ENCODE results near the gene CHSY3. TPM values are rescaled to one million over a fixed set of nuclear protein-coding genes. Genes with fewer than 3 reads are reported as not detected.

The CHSY3 gene
- total RNA-seq, 2 donors from 2014 or later, result 1.2 to 2.0 TPM

- no peak for DNase-seq
- Mint-ChIP-seq H3K27ac (no peak overlapping the region), H3K4me1 (peaks cover 10% of the 10 kb centered on the region), H3K36me3 (ENCODE audit: low read depth) (peaks cover 4% of the 10 kb centered on the region), H3K9me3 (peaks cover 17% of the 10 kb centered on the region), H3K27me3 (ENCODE audit: insufficient read depth) (no peaks in the 10 kb centered on the region), H3K4me3 (no peak overlapping the region)
- TF ChIP-seq CTCF (conservative IDR thresholded peaks at IDR 0.05), result no peak
- Histone ChIP-seq H3K4me1 (ENCODE audit: control insufficient read depth, insufficient read depth, low read length) (no peaks in the 10 kb centered on the region), H3K27ac (ENCODE audit: low read depth, low read length) (no peak overlapping the region), H3K4me3 (ENCODE audit: low read length) (no peak overlapping the region), H3K9me3 (ENCODE audit: control insufficient read depth, low read length) (no peaks in the 10 kb centered on the region), H3K9ac (ENCODE audit: extremely low read depth, low read length, poor library complexity, severe bottlenecking) (no peak overlapping the region), H3K36me3 (ENCODE audit: control insufficient read depth, insufficient read depth, low read length) (no peaks in the 10 kb centered on the region), H3K27me3 (ENCODE audit: control insufficient read depth, insufficient read depth, low read length, poor library complexity, severe bottlenecking) (no peaks in the 10 kb centered on the region)
- 93 to 100% methylated on average over 3 of the region's 3 CpGs for WGBS, 2 experiments (ENCODE audit: insufficient coverage in 1 of 2, insufficient read length in 1 of 2)
These were observed 107.7 kb downstream of the CHSY3 start for GRCh38 chr5:130011986-130012385.

DNA sequence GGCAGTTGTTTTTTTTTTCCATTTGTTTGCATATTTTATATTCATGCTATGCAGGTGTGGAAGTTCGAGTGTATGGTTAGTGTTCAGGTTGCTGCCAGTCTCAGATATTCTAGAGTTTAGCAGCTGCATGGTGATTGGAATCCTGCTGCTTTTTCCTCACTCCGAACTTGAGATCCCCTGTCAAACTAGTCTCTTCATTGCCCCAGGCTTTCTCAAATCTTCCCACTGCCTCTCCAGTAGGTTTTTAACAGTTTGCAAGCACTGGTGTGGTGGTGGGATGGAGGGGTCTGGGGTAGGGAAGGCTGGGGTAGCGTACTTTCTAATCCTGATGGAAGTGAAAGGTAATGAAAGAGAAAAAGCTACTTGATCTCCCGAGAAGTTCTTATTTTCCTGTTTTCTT, 112.9 kb downstream of the CHSY3 start:
- no peaks in the 10 kb centered on the region for H3K27me3 Mint-ChIP-seq (ENCODE audit: insufficient read depth)
- 72 to 78% methylated on average over 3 to 4 of the region's 4 CpGs for WGBS, 2 experiments (ENCODE audit: insufficient coverage in 1 of 2, insufficient read length in 1 of 2)

GRCh38 chr5:130018641-130019040, 114.4 kb downstream of the CHSY3 start:
- H3K4me3 Mint-ChIP-seq, result no peak overlapping the region
- H3K36me3 ChIP-seq (ENCODE audit: control insufficient read depth, insufficient read depth, low read length), result no peaks in the 10 kb centered on the region
- 82 to 94% methylated on average over 2 to 8 of the region's 8 CpGs for WGBS, 2 experiments (ENCODE audit: insufficient coverage in 1 of 2, insufficient read length in 1 of 2)
- H3K27ac ChIP-seq (ENCODE audit: low read depth, low read length), result no peak overlapping the region
- peaks cover 7% of the 10 kb centered on the region for H3K9me3 Mint-ChIP-seq
- H3K27ac Mint-ChIP-seq, result no peak overlapping the region
- H3K36me3 Mint-ChIP-seq (ENCODE audit: low read depth), result peaks cover 4% of the 10 kb centered on the region
- no peaks in the 10 kb centered on the region for H3K4me1 ChIP-seq (ENCODE audit: control insufficient read depth, insufficient read depth, low read length)
- peaks cover 16% of the 10 kb centered on the region for H3K4me1 Mint-ChIP-seq
- H3K27me3 Mint-ChIP-seq (ENCODE audit: insufficient read depth), result no peaks in the 10 kb centered on the region
- no peak for TF ChIP-seq CTCF (conservative IDR thresholded peaks at IDR 0.05)
- no peaks in the 10 kb centered on the region for H3K9me3 ChIP-seq (ENCODE audit: control insufficient read depth, low read length)
- no peak overlapping the region for H3K9ac ChIP-seq (ENCODE audit: extremely low read depth, low read length, poor library complexity, severe bottlenecking)
- H3K4me3 ChIP-seq (ENCODE audit: low read length), result no peak overlapping the region
- no peak for DNase-seq
- H3K27me3 ChIP-seq (ENCODE audit: control insufficient read depth, insufficient read depth, low read length, poor library complexity, severe bottlenecking), result no peaks in the 10 kb centered on the region

More for the DNA sequence above, 112.9 kb downstream of the CHSY3 start:
- Mint-ChIP-seq H3K4me1 (peaks cover 16% of the 10 kb centered on the region), H3K36me3 (ENCODE audit: low read depth) (peaks cover 4% of the 10 kb centered on the region), H3K27ac (no peak overlapping the region), H3K9me3 (peaks cover 17% of the 10 kb centered on the region), H3K4me3 (no peak overlapping the region)
- Histone ChIP-seq H3K9me3 (ENCODE audit: control insufficient read depth, low read length) (no peaks in the 10 kb centered on the region), H3K4me3 (ENCODE audit: low read length) (no peak overlapping the region), H3K27me3 (ENCODE audit: control insufficient read depth, insufficient read depth, low read length, poor library complexity, severe bottlenecking) (no peaks in the 10 kb centered on the region), H3K27ac (ENCODE audit: low read depth, low read length) (peak overlapping the region; percentile 4), H3K36me3 (ENCODE audit: control insufficient read depth, insufficient read depth, low read length) (no peaks in the 10 kb centered on the region), H3K9ac (ENCODE audit: extremely low read depth, low read length, poor library complexity, severe bottlenecking) (no peak overlapping the region), H3K4me1 (ENCODE audit: control insufficient read depth, insufficient read depth, low read length) (no peaks in the 10 kb centered on the region)
- no peak for DNase-seq
- no peak for TF ChIP-seq CTCF (conservative IDR thresholded peaks at IDR 0.05)

Data from endodermal cell (in vitro differentiated cells).